ENCODE data around the gene ESPNL. TPM values are rescaled to one million over a fixed set of nuclear protein-coding genes. Genes with fewer than 3 reads are reported as not detected.

ESPNL gene
- total RNA-seq, 1 donor from 2014 or later, result 0.85 TPM

- DNase-seq (ENCODE audit: low read depth), result peak; percentile 86
Observed at GRCh38 chr2:238098901-238099713, 1.0 kb upstream of the ESPNL start.

GRCh38 chr2:238099714-238100048 is 459 bp upstream of the ESPNL start:
- no peak for DNase-seq (ENCODE audit: low read depth)

GRCh38 chr2:238100821-238101771 is 956 bp downstream of the ESPNL start:
- DNase-seq (ENCODE audit: low read depth), result no peak

- DNase-seq (ENCODE audit: low read depth), result no peak
Observed at GRCh38 chr2:238101891-238102841, 2.0 kb downstream of the ESPNL start.

GRCh38 chr2:238102865-238103264 is 2.7 kb downstream of the ESPNL start:
- DNase-seq (ENCODE audit: low read depth), result no peak

GRCh38 chr2:238103465-238104225 is 3.5 kb downstream of the ESPNL start:
- no peak for DNase-seq (ENCODE audit: low read depth)

- no peak for DNase-seq (ENCODE audit: low read depth)
Observed at GRCh38 chr2:238104226-238104690, 4.1 kb downstream of the ESPNL start.

GRCh38 chr2:238104691-238105371 is 4.7 kb downstream of the ESPNL start:
- DNase-seq (ENCODE audit: low read depth), result no peak

GRCh38 chr2:238105506-238106338 is 5.6 kb downstream of the ESPNL start:
- no peak for DNase-seq (ENCODE audit: low read depth)

- no peak for DNase-seq (ENCODE audit: low read depth)
Observed at GRCh38 chr2:238106339-238106697, 6.2 kb downstream of the ESPNL start.

GRCh38 chr2:238106698-238107524 is 6.8 kb downstream of the ESPNL start:
- DNase-seq (ENCODE audit: low read depth), result peak; percentile 4

GRCh38 chr2:238107525-238108422 is 7.6 kb downstream of the ESPNL start:
- peak; percentile 2 for DNase-seq (ENCODE audit: low read depth)

- no peak for DNase-seq (ENCODE audit: low read depth)
Observed at GRCh38 chr2:238108423-238109183, 8.5 kb downstream of the ESPNL start.

GRCh38 chr2:238113611-238114010 is 13.5 kb downstream of the ESPNL start:
- no peak for DNase-seq (ENCODE audit: low read depth)

- no peak for DNase-seq (ENCODE audit: low read depth)
Observed at GRCh38 chr2:238114331-238114841, 14.2 kb downstream of the ESPNL start.

Measured in renal cortical epithelial cell (primary cell).